Adrenal gland (tissue), 5 donors: ENCODE results near the gene DTL.

ENCODE experiments used
- CTCF ChIP-seq, 6 experiments: fragments of 450-650 bp in 4 of 6; fragments of 200-600 bp in 2 of 6; sonication (generic) in 1 of 6; IDR thresholded peaks; 1 replicate in 5 of 6; 2 replicates in 1 of 6; pipeline versions ENCODE4 v1.5.1 to v1.8.0; 2016 to 2021; ENCODE audit warnings: antibody characterized with exemption in 6 of 6, mild to moderate bottlenecking in 2 of 6, moderate library complexity in 1 of 6
- POLR2A ChIP-seq, 2 donors: fragments of 450-650 bp; IDR thresholded peaks; one replicate each; pipeline ENCODE4 v1.6.1; 2017; ENCODE audit warnings: antibody characterized with exemption in 2 of 2, mild to moderate bottlenecking in 2 of 2, moderate library complexity in 1 of 2
- donor health status: DM: no; HTN: no; CAD: no.

GRCh38 chr1:212108981-212109380, 73.4 kb downstream of the DTL start:
- no peak for TF ChIP-seq CTCF (IDR thresholded peaks at IDR 0.05)
- TF ChIP-seq POLR2A (IDR thresholded peaks at IDR 0.05), result no peak
